Endothelial cell of umbilical vein (primary cell): Measurements from ENCODE around the gene SNX9. TPM values are rescaled to one million over a fixed set of nuclear protein-coding genes. Genes with fewer than 3 reads are reported as not detected.
"Not testable (repeated sequence)": the region's sequence is repeated elsewhere in the genome, so short reads cannot be mapped to it uniquely, and the experiment has no call there.

ENCODE experiments used
- BruUV-seq: library from RNA; stranded (reverse); fragments of 400-500 nt; replicated peaks from 2 replicates; lab custom pipeline; 2021; lab: Mats Ljungman, UMichigan
- CTCF ChIA-PET: fragments of 300-600, 350-600 bp; sonication (Branson Sonifier 250); formaldehyde crosslinking; loops from one replicate; lab custom pipeline; 2021; ENCODE audit warnings: antibody characterized with exemption, inconsistent platforms; lab: Charles Lee
- POLR2A ChIA-PET: fragments of 300-600, 350-600 bp; sonication (Branson Sonifier 250); formaldehyde crosslinking; loops from one replicate; lab custom pipeline; 2021; ENCODE audit warnings: antibody characterized with exemption, inconsistent platforms; lab: Charles Lee
- DNase-seq: peaks from one replicate; pipeline ENCODE4 v3.0.0-alpha.2; 2011; ENCODE audit warnings: low read depth, low spot score
- FAIRE-seq: peaks from 2 replicates; lab custom pipeline; 2011; peaks lifted over from hg19 to GRCh38; lab: Jason Lieb, UNC
- H2AFZ ChIP-seq: 2 replicates; pipeline ENCODE4 v1.6.0; 2012; ENCODE audit warnings: low read depth, low read length, control low read depth, inconsistent platforms
- H3K27ac ChIP-seq: 2 replicates; pipeline ENCODE4 v1.5.1; 2011; ENCODE audit warnings: low read depth, mild to moderate bottlenecking, control low read depth, low read length, moderate library complexity; ENCODE audit not compliant: insufficient read depth
- H3K27me3 ChIP-seq, 2 experiments: 2 replicates each; pipeline versions ENCODE4 v1.6.0 to v1.6.1; 2011; ENCODE audit warnings: low read length in 2 of 2, mixed read lengths in 1 of 2; ENCODE audit not compliant: control insufficient read depth in 2 of 2, insufficient read depth in 2 of 2
- H3K36me3 ChIP-seq, 2 experiments: 2 replicates in 1 of 2; 3 replicates in 1 of 2; pipeline ENCODE4 v1.5.1; 2011; ENCODE audit warnings: low read length in 2 of 2, mild to moderate bottlenecking in 1 of 2, moderate library complexity in 1 of 2; ENCODE audit not compliant: control insufficient read depth in 2 of 2, insufficient read depth in 2 of 2; ENCODE audit errors: extremely low read depth in 1 of 2
- H3K4me1 ChIP-seq: 3 replicates; pipeline ENCODE4 v1.5.1; 2011; ENCODE audit warnings: mild to moderate bottlenecking, low read length; ENCODE audit not compliant: control insufficient read depth, insufficient read depth; ENCODE audit errors: extremely low read depth
- H3K4me2 ChIP-seq: 2 replicates; pipeline ENCODE4 v1.6.1; 2011; ENCODE audit warnings: low read length, control low read depth, mixed read lengths; ENCODE audit not compliant: insufficient read depth
- H3K4me3 ChIP-seq, 3 experiments: fragments of 200-600 bp in 1 of 3; sonication (generic), shearing (Covaris generic) in 1 of 3; replicated peaks in 1 of 3; 2 replicates each; pipeline ENCODE4 v1.5.1; 2011 to 2016; ENCODE audit warnings: control low read depth in 3 of 3, low read length in 3 of 3, mild to moderate bottlenecking in 2 of 3, inconsistent platforms in 1 of 3, low read depth in 1 of 3, moderate library complexity in 1 of 3; ENCODE audit not compliant: insufficient read depth in 1 of 3
- H3K79me2 ChIP-seq: 2 replicates; pipeline ENCODE4 v1.6.0; 2012; ENCODE audit warnings: low read length, inconsistent platforms; ENCODE audit not compliant: control insufficient read depth, insufficient read depth
- H3K9ac ChIP-seq: replicated peaks from 2 replicates; pipeline ENCODE3; 2011; ENCODE audit warnings: low read length, control low read depth; ENCODE audit not compliant: insufficient read depth; ENCODE audit errors: extremely low read depth
- H3K9me1 ChIP-seq: replicated peaks from 3 replicates; pipeline ENCODE4 v1.6.0; 2011; ENCODE audit warnings: mild to moderate bottlenecking, low read length; ENCODE audit not compliant: control insufficient read depth, insufficient read depth; ENCODE audit errors: extremely low read depth
- H3K9me3 ChIP-seq: replicated peaks from 2 replicates; pipeline ENCODE4 v1.5.1; 2012; ENCODE audit warnings: low read length, inconsistent platforms; ENCODE audit not compliant: control insufficient read depth, insufficient read depth
- H4K20me1 ChIP-seq: replicated peaks from 2 replicates; pipeline ENCODE3; 2011; ENCODE audit warnings: mild to moderate bottlenecking, low read length; ENCODE audit not compliant: control insufficient read depth, insufficient read depth; ENCODE audit errors: extremely low read depth
- EZH2 ChIP-seq: IDR thresholded peaks from 2 replicates; pipeline ENCODE4 v1.6.1; 2012; ENCODE audit warnings: borderline replicate concordance, low read depth, mild to moderate bottlenecking, moderate library complexity, low read length, inconsistent platforms; ENCODE audit not compliant: severe bottlenecking
- FOS ChIP-seq: IDR thresholded peaks from 2 replicates; pipeline ENCODE4 v1.6.1; 2011; ENCODE audit warnings: mild to moderate bottlenecking, low read length, moderate library complexity, borderline replicate concordance; ENCODE audit not compliant: insufficient read depth
- GATA2 ChIP-seq: IDR thresholded peaks from 2 replicates; pipeline ENCODE4 v1.7.0; 2011; ENCODE audit warnings: low read depth, mild to moderate bottlenecking, moderate library complexity, mixed read lengths, low read length; ENCODE audit not compliant: insufficient read length, insufficient read depth
- JUN ChIP-seq: IDR thresholded peaks from 2 replicates; pipeline ENCODE4 v1.6.1; 2011; ENCODE audit warnings: borderline replicate concordance, low read depth; ENCODE audit not compliant: insufficient read length, insufficient read depth
- MYC ChIP-seq: IDR thresholded peaks from one replicate; pipeline ENCODE4 v1.6.1; 2011; ENCODE audit warnings: mild to moderate bottlenecking, low read depth, low read length
- POLR2A ChIP-seq: IDR thresholded peaks from 2 replicates; pipeline ENCODE4 v1.6.1; 2012; ENCODE audit warnings: low read depth, mild to moderate bottlenecking, control low read depth, low read length
- POLR2AphosphoS5 ChIP-seq: IDR thresholded peaks from 2 replicates; pipeline ENCODE4 v1.6.1; 2012; ENCODE audit warnings: low read depth, mild to moderate bottlenecking, control low read depth, low read length, moderate library complexity; ENCODE audit not compliant: insufficient read depth
- dilution Hi-C: fragments of 300-500 bp; cut with MboI; formaldehyde crosslinking; loops from one replicate; pipeline ENCODE4 v1.15.0; 2019; ENCODE audit warnings: low sequenced_read_pairs; ENCODE audit not compliant: extremely low pct_ligation_motif_present
- intact Hi-C: fragments of 100-400 bp; cut with micrococcal nuclease; formaldehyde crosslinking; loops from one replicate; pipeline ENCODE4 v1.10.0; 2022
- polyA plus RNA-seq, 4 experiments: library from polyadenylated mRNA; depleted of rRNA in 3 of 4; stranded (reverse) in 3 of 4; unstranded in 1 of 4; fragments of >200 nt; gene quantifications; 2 replicates each; pipeline versions ENCODE4 v1.2.1 to v1.2.3, GENCODE V29; 2011 to 2012; ENCODE audit warnings: missing spikeins in 1 of 4
- total RNA-seq: library from RNA; stranded (reverse); gene quantifications from 2 replicates; pipeline ENCODE4 v1.2.3, GENCODE V29; 2021
- TF ChIP-seq, protein P1 (sequence below): IDR thresholded peaks from 2 replicates; pipeline ENCODE4 v1.6.1; 2011; ENCODE audit not compliant: insufficient read depth, insufficient read length
- TF ChIP-seq, protein P2 (sequence below), 2 donors: IDR thresholded peaks; 1 replicate in 1 of 2; 2 replicates in 1 of 2; pipeline ENCODE4 v1.5.1; 2011; ENCODE audit warnings: low read length in 2 of 2, mild to moderate bottlenecking in 2 of 2, moderate library complexity in 2 of 2, control low read depth in 1 of 2, inconsistent platforms in 1 of 2, low read depth in 1 of 2; ENCODE audit not compliant: insufficient read depth in 1 of 2; ENCODE audit errors: extremely low read depth in 1 of 2

Gene SNX9
- total and polyA plus RNA-seq, 2 donors (not counting 3 experiments of a cell fraction or from before 2014, with no cell fraction given), result 27.5 to 54.5 TPM

DNA sequence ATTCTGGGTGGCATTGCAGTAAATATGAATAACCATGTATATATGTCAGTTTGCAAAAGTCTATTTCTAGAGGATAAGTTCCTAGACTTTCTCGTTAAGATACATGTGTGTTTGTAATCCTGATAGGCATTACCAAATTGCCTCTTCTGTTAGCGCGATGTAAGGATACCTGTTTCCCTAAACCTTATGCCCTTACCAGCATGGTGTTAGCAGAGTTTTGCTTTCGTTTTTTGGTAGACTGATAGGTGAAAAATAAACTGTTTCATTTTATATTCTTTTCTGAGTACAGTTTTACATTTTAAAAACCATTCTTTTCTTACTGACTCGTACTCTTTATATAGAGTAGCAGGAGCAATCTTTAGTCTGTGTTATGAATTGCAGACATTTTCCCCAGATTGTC, 32.3 kb downstream of the SNX9 start:
- Histone ChIP-seq H3K27me3 (no peaks in the 10 kb centered on the region), H3K36me3 (no peaks in the 10 kb centered on the region), H3K79me2 (peaks cover 99% of the 10 kb centered on the region), H3K9me1 (no peaks in the 10 kb centered on the region), H3K9me3 (peaks cover 3% of the 10 kb centered on the region), H3K27ac (no peak overlapping the region), H3K4me1 (peaks cover 3% of the 10 kb centered on the region), H3K9ac (no peak overlapping the region), H3K4me3 (no peak overlapping the region), H3K4me2 (no peak overlapping the region), H4K20me1 (peaks cover 15% of the 10 kb centered on the region), H2AFZ (no peak overlapping the region)
- CTCF ChIA-PET, result no interaction called here
- FAIRE-seq (no peak), DNase-seq (no peak)
- POLR2A ChIA-PET, result no interaction called here
- BruUV-seq, result no TSS peak
- TF ChIP-seq, protein P1, sequence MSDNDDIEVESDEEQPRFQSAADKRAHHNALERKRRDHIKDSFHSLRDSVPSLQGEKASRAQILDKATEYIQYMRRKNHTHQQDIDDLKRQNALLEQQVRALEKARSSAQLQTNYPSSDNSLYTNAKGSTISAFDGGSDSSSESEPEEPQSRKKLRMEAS, result no peak
- TF ChIP-seq POLR2A (no peak), POLR2AphosphoS5 (no peak), GATA2 (no peak), MYC (no peak), JUN (no peak), EZH2 (no peak), FOS (no peak)
- TF ChIP-seq, protein P2, sequence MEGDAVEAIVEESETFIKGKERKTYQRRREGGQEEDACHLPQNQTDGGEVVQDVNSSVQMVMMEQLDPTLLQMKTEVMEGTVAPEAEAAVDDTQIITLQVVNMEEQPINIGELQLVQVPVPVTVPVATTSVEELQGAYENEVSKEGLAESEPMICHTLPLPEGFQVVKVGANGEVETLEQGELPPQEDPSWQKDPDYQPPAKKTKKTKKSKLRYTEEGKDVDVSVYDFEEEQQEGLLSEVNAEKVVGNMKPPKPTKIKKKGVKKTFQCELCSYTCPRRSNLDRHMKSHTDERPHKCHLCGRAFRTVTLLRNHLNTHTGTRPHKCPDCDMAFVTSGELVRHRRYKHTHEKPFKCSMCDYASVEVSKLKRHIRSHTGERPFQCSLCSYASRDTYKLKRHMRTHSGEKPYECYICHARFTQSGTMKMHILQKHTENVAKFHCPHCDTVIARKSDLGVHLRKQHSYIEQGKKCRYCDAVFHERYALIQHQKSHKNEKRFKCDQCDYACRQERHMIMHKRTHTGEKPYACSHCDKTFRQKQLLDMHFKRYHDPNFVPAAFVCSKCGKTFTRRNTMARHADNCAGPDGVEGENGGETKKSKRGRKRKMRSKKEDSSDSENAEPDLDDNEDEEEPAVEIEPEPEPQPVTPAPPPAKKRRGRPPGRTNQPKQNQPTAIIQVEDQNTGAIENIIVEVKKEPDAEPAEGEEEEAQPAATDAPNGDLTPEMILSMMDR (IDR thresholded peaks at IDR 0.05; ENCODE audit: extremely low read depth in 1 of 2, insufficient read depth in 1 of 2, low read depth in 1 of 2, low read length in 2 of 2), result no peak
- intact Hi-C loops (no loop called here), dilution Hi-C loops (no loop called here)

DNA sequence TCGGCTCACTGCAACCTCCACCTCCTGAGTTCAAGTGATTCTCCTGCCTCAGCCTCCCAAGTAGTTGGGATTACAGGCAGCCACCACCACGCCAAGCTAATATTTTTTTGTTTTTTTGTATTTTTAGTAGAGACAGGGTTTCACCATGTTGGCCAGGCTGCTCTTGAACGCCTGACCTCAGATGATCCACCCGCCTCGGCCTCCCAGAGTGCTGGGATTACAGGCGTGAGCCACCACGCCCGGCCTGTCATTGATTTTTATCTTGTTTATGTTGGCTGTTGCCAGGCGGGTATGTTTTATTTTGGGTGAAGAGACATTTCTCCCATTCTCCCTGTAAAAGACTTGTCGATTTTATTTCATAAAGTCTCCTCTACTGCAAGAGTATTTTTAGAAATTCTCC, 32.8 kb downstream of the SNX9 start:
- BruUV-seq, CTCF ChIA-PET, H3K9ac ChIP-seq, H3K4me3 ChIP-seq, H3K9me1 ChIP-seq, H3K27me3 ChIP-seq, H3K9me3 ChIP-seq, H3K36me3 ChIP-seq, POLR2A ChIA-PET, DNase-seq, H3K4me1 ChIP-seq, H2AFZ ChIP-seq, H3K4me2 ChIP-seq, H3K27ac ChIP-seq, FAIRE-seq, intact Hi-C loops, dilution Hi-C loops: not testable (repeated sequence)
- Histone ChIP-seq H3K79me2 (peaks cover 99% of the 10 kb centered on the region), H4K20me1 (peaks cover 15% of the 10 kb centered on the region)

DNA sequence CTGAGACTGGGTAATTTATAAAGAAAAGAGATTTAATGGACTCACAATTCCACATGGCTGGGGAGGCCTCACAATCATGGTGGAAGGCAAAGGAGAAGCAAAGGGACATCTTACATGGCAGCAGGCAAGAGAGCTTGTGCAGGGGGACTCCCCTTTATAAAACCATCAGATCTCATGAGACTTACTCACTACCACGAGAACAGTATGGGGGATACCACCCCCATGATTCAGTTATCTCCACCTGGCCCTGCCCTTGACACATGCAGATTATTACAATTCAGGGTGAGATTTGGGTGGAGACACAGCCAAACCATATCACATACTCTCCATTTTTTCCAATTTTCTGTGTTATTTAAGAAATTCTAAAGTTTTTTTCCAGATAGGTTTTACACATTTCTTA, 35.6 kb downstream of the SNX9 start:
- H3K4me1 ChIP-seq, result peaks cover 21% of the 10 kb centered on the region
- H4K20me1 ChIP-seq, result peaks cover 20% of the 10 kb centered on the region
- BruUV-seq, intact Hi-C loops, POLR2A ChIA-PET, H3K9me3 ChIP-seq, H3K36me3 ChIP-seq, CTCF ChIA-PET, H3K27me3 ChIP-seq, H2AFZ ChIP-seq, H3K9ac ChIP-seq, H3K27ac ChIP-seq, dilution Hi-C loops, H3K9me1 ChIP-seq, H3K4me3 ChIP-seq, H3K4me2 ChIP-seq, DNase-seq, FAIRE-seq: not testable (repeated sequence)
- H3K79me2 ChIP-seq, result peaks cover 98% of the 10 kb centered on the region
